DOHH2 (cell line): Measurements from ENCODE around the gene IRS1.

Source experiments
- CTCF ChIP-seq: fragments of 200-600 bp; sonication (generic); IDR thresholded peaks from one replicate; pipeline ENCODE4 v1.5.1; 2014; ENCODE audit warnings: antibody characterized with exemption, mild to moderate bottlenecking, low read depth, low read length; ENCODE audit not compliant: poor library complexity, severe bottlenecking
- EZH2phosphoT487 ChIP-seq: fragments of 200-600 bp; sonication (generic); IDR thresholded peaks from 2 replicates; pipeline ENCODE4 v1.6.1; 2017; ENCODE audit warnings: borderline replicate concordance, mild to moderate bottlenecking, antibody characterized with exemption, low read length, moderate library complexity, mixed read lengths

- TF ChIP-seq CTCF: no peak
- TF ChIP-seq EZH2phosphoT487: no peak
These were observed 45.9 kb upstream of the IRS1 start for GRCh38 chr2:226845386-226846116.
